ENCODE measurements around the gene FAM89A.

DNA sequence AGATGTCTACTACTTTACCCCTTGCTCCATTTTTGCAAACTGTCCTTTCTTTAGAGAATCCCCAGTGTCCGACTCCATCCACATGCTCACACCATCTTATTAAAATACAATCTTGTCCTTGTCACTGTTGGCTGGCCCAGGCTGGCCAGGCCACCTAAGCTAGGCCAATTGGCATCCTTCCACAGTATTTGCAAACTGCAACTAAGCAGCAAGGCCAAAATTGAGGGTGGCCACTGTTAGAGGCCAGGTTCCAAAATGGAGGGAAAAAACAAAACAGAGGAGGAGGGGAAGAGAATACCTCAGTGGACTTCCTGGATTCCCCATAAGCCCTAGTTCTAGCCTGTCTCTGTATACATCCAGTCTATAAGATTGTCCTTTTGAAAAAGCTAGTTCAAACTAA lies 4.3 kb downstream of the FAM89A start:
- TF ChIP-seq, protein P1, sequence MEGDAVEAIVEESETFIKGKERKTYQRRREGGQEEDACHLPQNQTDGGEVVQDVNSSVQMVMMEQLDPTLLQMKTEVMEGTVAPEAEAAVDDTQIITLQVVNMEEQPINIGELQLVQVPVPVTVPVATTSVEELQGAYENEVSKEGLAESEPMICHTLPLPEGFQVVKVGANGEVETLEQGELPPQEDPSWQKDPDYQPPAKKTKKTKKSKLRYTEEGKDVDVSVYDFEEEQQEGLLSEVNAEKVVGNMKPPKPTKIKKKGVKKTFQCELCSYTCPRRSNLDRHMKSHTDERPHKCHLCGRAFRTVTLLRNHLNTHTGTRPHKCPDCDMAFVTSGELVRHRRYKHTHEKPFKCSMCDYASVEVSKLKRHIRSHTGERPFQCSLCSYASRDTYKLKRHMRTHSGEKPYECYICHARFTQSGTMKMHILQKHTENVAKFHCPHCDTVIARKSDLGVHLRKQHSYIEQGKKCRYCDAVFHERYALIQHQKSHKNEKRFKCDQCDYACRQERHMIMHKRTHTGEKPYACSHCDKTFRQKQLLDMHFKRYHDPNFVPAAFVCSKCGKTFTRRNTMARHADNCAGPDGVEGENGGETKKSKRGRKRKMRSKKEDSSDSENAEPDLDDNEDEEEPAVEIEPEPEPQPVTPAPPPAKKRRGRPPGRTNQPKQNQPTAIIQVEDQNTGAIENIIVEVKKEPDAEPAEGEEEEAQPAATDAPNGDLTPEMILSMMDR (conservative IDR thresholded peaks at IDR 0.05; ENCODE audit: low read depth, low read length), result no peak
- no peak for TF ChIP-seq EZH2 (IDR thresholded peaks at IDR 0.05; ENCODE audit: low read length, unreplicated experiment)

Measured in PC-3 (cell line).